Measurements from ENCODE around the gene SFT2D2.

Gene SFT2D2

GRCh38 chr1:168280296-168280927 is 54.6 kb downstream of the SFT2D2 start, which contains the start of gene TBX19:
TSS of gene TBX19 (plus strand) at chr1:168280877. CDS start at chr1:168281091, 214 bp downstream.
- Histone ChIP-seq H3K9me3 (ENCODE audit: control insufficient read depth, low read length) (no peaks in the 10 kb centered on the region), H2AFZ (no peak within 1 kb of the TSS), H3K9ac (no peak within 1 kb of the TSS), H3K27ac (no peak within 1 kb of the TSS), H3K4me2 (ENCODE audit: low read length) (no peak within 1 kb of the TSS), H3K79me2 (no peaks in the 10 kb centered on the region), H3K27me3 (ENCODE audit: control insufficient read depth, insufficient read depth, low read length) (no peaks in the 10 kb centered on the region), H3K4me3 (ENCODE audit: low read depth, low read length) (no peak within 1 kb of the TSS), H3K4me1 (no peaks in the 10 kb centered on the region), H3K36me3 (ENCODE audit: control insufficient read depth, insufficient read depth, low read length) (no peaks in the 10 kb centered on the region)
- TF ChIP-seq CTCF (IDR thresholded peaks at IDR 0.05), result no peak

- H3K4me1 ChIP-seq, result no peaks in the 10 kb centered on the region
- no peaks in the 10 kb centered on the region for H3K27me3 ChIP-seq (ENCODE audit: control insufficient read depth, insufficient read depth, low read length)
- no peak overlapping the region for H3K4me3 ChIP-seq (ENCODE audit: low read depth, low read length)
- H3K36me3 ChIP-seq (ENCODE audit: control insufficient read depth, insufficient read depth, low read length), result no peaks in the 10 kb centered on the region
- no peak overlapping the region for H3K9ac ChIP-seq
- H2AFZ ChIP-seq, result no peak overlapping the region
- no peak overlapping the region for H3K27ac ChIP-seq
- no peak overlapping the region for H3K4me2 ChIP-seq (ENCODE audit: low read length)
- H3K79me2 ChIP-seq, result no peaks in the 10 kb centered on the region
- H3K9me3 ChIP-seq (ENCODE audit: control insufficient read depth, low read length), result no peaks in the 10 kb centered on the region
- no peak for TF ChIP-seq CTCF (IDR thresholded peaks at IDR 0.05)
These were observed 56.0 kb downstream of the SFT2D2 start for GRCh38 chr1:168281603-168282325.

GRCh38 chr1:168285521-168285790 is 59.7 kb downstream of the SFT2D2 start:
- no peaks in the 10 kb centered on the region for H3K4me1 ChIP-seq
- no peak for TF ChIP-seq CTCF (IDR thresholded peaks at IDR 0.05)

GRCh38 chr1:168285971-168286927 is 60.4 kb downstream of the SFT2D2 start:
- H3K79me2 ChIP-seq, result no peaks in the 10 kb centered on the region

More at GRCh38 chr1:168285521-168285790, 59.7 kb downstream of the SFT2D2 start:
- H3K27me3 ChIP-seq (ENCODE audit: control insufficient read depth, insufficient read depth, low read length), result no peaks in the 10 kb centered on the region
- no peaks in the 10 kb centered on the region for H3K9me3 ChIP-seq (ENCODE audit: control insufficient read depth, low read length)
- H3K9ac ChIP-seq, result no peak overlapping the region
- H3K36me3 ChIP-seq (ENCODE audit: control insufficient read depth, insufficient read depth, low read length), result no peaks in the 10 kb centered on the region
- no peaks in the 10 kb centered on the region for H3K79me2 ChIP-seq
- H3K4me2 ChIP-seq (ENCODE audit: low read length), result no peak overlapping the region
- H2AFZ ChIP-seq, result no peak overlapping the region
- H3K27ac ChIP-seq, result no peak overlapping the region
- H3K4me3 ChIP-seq (ENCODE audit: low read depth, low read length), result no peak overlapping the region

More at GRCh38 chr1:168285971-168286927, 60.4 kb downstream of the SFT2D2 start:
- Histone ChIP-seq H3K9ac (no peak overlapping the region), H3K36me3 (ENCODE audit: control insufficient read depth, insufficient read depth, low read length) (no peaks in the 10 kb centered on the region), H3K4me2 (ENCODE audit: low read length) (no peak overlapping the region), H2AFZ (no peak overlapping the region), H3K4me1 (no peaks in the 10 kb centered on the region), H3K27ac (no peak overlapping the region), H3K27me3 (ENCODE audit: control insufficient read depth, insufficient read depth, low read length) (no peaks in the 10 kb centered on the region), H3K4me3 (ENCODE audit: low read depth, low read length) (no peak overlapping the region), H3K9me3 (ENCODE audit: control insufficient read depth, low read length) (no peaks in the 10 kb centered on the region)
- TF ChIP-seq CTCF (IDR thresholded peaks at IDR 0.05), result no peak

All from parathyroid adenoma (tissue), 2 donors.